Measurements from ENCODE around the gene PVR. TPM values are rescaled to one million over a fixed set of nuclear protein-coding genes. Genes with fewer than 3 reads are reported as not detected.
"Not testable (repeated sequence)": the region's sequence is repeated elsewhere in the genome, so short reads cannot be mapped to it uniquely, and the experiment has no call there.

PVR gene
- total RNA-seq, 1 donor from 2014 or later, result 33.5 TPM

DNA sequence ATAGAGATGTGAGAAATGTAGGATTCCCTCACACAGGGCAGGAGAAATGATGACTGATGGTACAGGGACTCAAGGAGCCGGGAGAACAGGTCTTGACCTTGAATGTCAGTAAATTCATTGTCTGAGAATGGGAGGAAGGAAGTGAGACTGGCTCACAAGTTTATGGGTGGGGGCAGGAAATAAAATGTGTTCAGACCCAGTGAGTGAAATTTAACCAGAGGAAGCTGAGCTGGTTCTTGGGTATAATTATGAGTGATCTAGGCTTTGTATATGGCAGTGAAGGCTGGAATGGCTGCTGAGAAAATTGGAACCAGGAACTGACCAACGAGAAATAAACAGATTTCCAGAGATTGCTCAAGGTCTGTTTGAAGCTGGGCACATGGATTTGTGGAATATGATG lies 36.7 kb upstream of the PVR start:
- no peak for DNase-seq
- H3K27ac ChIP-seq (replicated peaks), result peak overlapping the region; percentile 78

DNA sequence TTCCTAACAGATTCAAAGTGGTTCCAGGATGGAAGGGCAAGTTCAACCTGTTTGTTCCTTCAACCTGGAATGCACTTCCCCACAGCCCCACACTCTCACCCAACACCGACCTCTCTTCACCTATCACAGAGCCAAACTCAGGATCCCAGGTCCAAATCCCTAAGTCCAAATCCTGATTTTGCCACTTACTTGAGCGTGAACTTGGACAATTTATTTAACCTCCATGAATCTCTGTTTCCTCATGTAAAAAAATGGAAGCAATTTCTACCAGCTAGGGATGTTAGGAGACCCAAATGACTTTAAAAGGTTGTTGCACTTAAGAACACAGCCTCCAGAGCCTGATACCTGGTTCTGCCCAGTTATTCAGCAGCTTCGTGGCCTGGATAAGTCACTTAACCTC lies 35.8 kb upstream of the PVR start:
- H3K4me1 ChIP-seq, result peaks cover 36% of the 10 kb centered on the region
- H3K4me3 ChIP-seq, result no peak overlapping the region
- DNase-seq, result no peak
- H3K27ac ChIP-seq (replicated peaks), result peak overlapping the region; percentile 78
- intact Hi-C loops (cut with micrococcal nuclease), result no loop called here
- no peaks in the 10 kb centered on the region for H3K9me3 ChIP-seq (replicated peaks)
- H3K27me3 ChIP-seq (ENCODE audit: low read depth), result no peaks in the 10 kb centered on the region
- no peaks in the 10 kb centered on the region for H3K36me3 ChIP-seq
- TF ChIP-seq, protein P1, sequence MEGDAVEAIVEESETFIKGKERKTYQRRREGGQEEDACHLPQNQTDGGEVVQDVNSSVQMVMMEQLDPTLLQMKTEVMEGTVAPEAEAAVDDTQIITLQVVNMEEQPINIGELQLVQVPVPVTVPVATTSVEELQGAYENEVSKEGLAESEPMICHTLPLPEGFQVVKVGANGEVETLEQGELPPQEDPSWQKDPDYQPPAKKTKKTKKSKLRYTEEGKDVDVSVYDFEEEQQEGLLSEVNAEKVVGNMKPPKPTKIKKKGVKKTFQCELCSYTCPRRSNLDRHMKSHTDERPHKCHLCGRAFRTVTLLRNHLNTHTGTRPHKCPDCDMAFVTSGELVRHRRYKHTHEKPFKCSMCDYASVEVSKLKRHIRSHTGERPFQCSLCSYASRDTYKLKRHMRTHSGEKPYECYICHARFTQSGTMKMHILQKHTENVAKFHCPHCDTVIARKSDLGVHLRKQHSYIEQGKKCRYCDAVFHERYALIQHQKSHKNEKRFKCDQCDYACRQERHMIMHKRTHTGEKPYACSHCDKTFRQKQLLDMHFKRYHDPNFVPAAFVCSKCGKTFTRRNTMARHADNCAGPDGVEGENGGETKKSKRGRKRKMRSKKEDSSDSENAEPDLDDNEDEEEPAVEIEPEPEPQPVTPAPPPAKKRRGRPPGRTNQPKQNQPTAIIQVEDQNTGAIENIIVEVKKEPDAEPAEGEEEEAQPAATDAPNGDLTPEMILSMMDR (IDR thresholded peaks at IDR 0.05; ENCODE audit: borderline replicate concordance), result no peak

More for the DNA sequence above, 36.7 kb upstream of the PVR start:
- TF ChIP-seq, protein P1 (IDR thresholded peaks at IDR 0.05; ENCODE audit: borderline replicate concordance), result no peak
- peaks cover 37% of the 10 kb centered on the region for H3K4me1 ChIP-seq
- H3K4me3 ChIP-seq, result no peak overlapping the region
- intact Hi-C loops (cut with micrococcal nuclease), result no loop called here
- H3K27me3 ChIP-seq (ENCODE audit: low read depth), result no peaks in the 10 kb centered on the region
- no peaks in the 10 kb centered on the region for H3K36me3 ChIP-seq
- no peaks in the 10 kb centered on the region for H3K9me3 ChIP-seq (replicated peaks)

DNA sequence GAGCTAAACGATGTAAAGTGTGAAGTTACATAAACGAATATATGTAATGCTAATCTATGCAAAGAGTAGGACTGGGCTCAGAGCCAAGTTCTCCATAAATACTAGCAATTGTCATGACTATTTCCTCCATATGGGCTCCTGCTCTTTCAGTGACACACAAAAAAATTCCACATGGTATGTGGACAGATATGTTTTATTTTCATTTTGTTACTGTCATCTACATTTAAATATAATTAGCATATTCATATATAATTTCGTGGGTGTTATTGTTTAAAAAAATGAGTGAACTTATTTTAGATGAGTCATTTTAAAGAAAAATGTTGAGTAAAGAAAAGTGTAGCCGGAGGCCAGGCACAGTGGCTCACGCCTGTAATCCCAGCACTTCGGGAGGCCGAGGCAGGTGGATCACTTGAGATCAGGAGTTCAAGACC lies 35.3 kb upstream of the PVR start:
- intact Hi-C loops (cut with micrococcal nuclease), result no loop called here
- H3K4me3 ChIP-seq, result no peak overlapping the region
- H3K27ac ChIP-seq (replicated peaks), result peak overlapping the region; percentile 78
- no peaks in the 10 kb centered on the region for H3K9me3 ChIP-seq (replicated peaks)
- no peaks in the 10 kb centered on the region for H3K27me3 ChIP-seq (ENCODE audit: low read depth)
- TF ChIP-seq, protein P1 (IDR thresholded peaks at IDR 0.05; ENCODE audit: borderline replicate concordance), result no peak
- peaks cover 31% of the 10 kb centered on the region for H3K4me1 ChIP-seq
- DNase-seq, result no peak
- H3K36me3 ChIP-seq, result no peaks in the 10 kb centered on the region

DNA sequence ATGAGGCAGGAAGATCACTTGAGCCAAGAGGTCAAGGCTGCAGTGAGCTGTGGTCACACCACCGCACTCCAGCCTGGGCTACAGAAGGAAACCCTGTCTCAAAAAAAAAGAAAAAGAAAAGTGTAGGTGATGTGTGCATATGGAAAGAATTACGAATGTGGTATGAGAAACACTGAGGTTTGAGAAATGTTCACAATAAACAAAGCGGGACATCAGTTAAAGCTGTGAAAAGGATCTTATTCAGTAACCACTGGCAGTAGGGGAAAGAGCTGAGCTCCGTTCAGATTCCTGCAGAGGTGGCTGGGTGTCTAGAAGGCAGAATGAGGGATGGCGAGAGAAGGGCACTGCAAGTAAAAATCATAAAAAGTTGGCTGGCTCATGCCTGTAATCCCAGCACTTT lies 34.5 kb upstream of the PVR start:
- no peaks in the 10 kb centered on the region for H3K27me3 ChIP-seq (ENCODE audit: low read depth)
- H3K36me3 ChIP-seq, result no peaks in the 10 kb centered on the region
- intact Hi-C loops (cut with micrococcal nuclease), result no loop called here
- DNase-seq, result no peak
- no peaks in the 10 kb centered on the region for H3K9me3 ChIP-seq (replicated peaks)
- H3K4me1 ChIP-seq, result peaks cover 23% of the 10 kb centered on the region
- TF ChIP-seq, protein P1 (IDR thresholded peaks at IDR 0.05; ENCODE audit: borderline replicate concordance), result no peak
- no peak overlapping the region for H3K27ac ChIP-seq (replicated peaks)
- no peak overlapping the region for H3K4me3 ChIP-seq

DNA sequence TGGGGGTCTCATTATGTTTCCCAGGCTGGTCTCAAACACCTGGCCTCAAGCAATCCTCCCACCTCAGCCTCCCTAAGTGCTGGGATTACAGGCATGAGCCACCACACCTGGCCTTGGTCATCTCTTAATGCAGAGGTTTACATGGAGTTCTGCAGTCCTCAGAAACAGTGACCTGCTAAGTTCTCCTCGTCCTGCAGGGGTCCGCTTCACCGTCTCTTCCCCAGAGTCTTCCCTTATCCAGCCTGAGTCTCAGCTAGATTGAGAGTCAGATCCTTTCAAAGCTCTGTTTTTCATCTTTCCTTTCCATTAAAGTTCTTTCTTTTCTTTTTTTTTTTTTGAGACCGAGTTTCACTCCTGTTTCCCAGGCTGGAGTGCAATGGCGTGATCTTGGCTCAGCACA lies 33.2 kb upstream of the PVR start:
- H3K27me3 ChIP-seq (ENCODE audit: low read depth); H3K9me3 ChIP-seq (replicated peaks); DNase-seq; H3K4me3 ChIP-seq; H3K36me3 ChIP-seq; intact Hi-C loops (cut with micrococcal nuclease); H3K27ac ChIP-seq (replicated peaks): not testable (repeated sequence)
- TF ChIP-seq, protein P1 (IDR thresholded peaks at IDR 0.05; ENCODE audit: borderline replicate concordance), result peak; percentile 48
- peaks cover 21% of the 10 kb centered on the region for H3K4me1 ChIP-seq

All from left ventricle myocardium inferior (tissue), 1 donor.